Upper lobe of left lung (tissue), 6 donors: ENCODE measurements around the gene PDE8A. TPM values are rescaled to one million over a fixed set of nuclear protein-coding genes. Genes with fewer than 3 reads are reported as not detected.

Source experiments
- ATAC-seq, 2 donors: fragments of 200-7000 bp; cut with Tn5 transposase; one replicate each; pipeline ENCODE4 v1.9.1; 2022; ENCODE audit warnings: mild to moderate bottlenecking in 2 of 2, moderate library complexity in 2 of 2; ENCODE audit not compliant: low FRiP score in 2 of 2
- DNase-seq, 2 donors: peaks; one replicate each; pipeline ENCODE4 v3.0.0-alpha.2; 2019 to 2020
- H3K27ac ChIP-seq, 4 donors: fragments of 200-600 bp; sonication (generic); one replicate each; pipeline ENCODE4 v1.5.1; 2016 to 2019
- H3K27me3 ChIP-seq, 4 donors: fragments of 200-600 bp; sonication (generic); one replicate each; pipeline ENCODE4 v1.5.1; 2017 to 2019
- H3K36me3 ChIP-seq, 4 donors: fragments of 200-600 bp; sonication (generic); one replicate each; pipeline ENCODE4 v1.5.1; 2016 to 2019
- H3K4me1 ChIP-seq, 4 donors: fragments of 200-600 bp; sonication (generic); one replicate each; pipeline ENCODE4 v1.5.1; 2018 to 2019
- H3K4me3 ChIP-seq, 4 donors: fragments of 200-600 bp; sonication (generic); one replicate each; pipeline ENCODE4 v1.5.1; 2017 to 2019; ENCODE audit warnings: mild to moderate bottlenecking in 2 of 4, moderate library complexity in 1 of 4
- H3K9me3 ChIP-seq, 4 donors: fragments of 200-600 bp; sonication (generic); one replicate each; pipeline ENCODE4 v1.5.1; 2018 to 2019
- CTCF ChIP-seq, 6 experiments: fragments of 450-650 bp in 4 of 6; fragments of 200-600 bp in 2 of 6; sonication (generic) in 2 of 6; IDR thresholded peaks; one replicate each; pipeline ENCODE4 v1.5.1; 2016 to 2019; ENCODE audit warnings: antibody characterized with exemption in 6 of 6
- EP300 ChIP-seq, 4 donors: sonication (generic); formaldehyde crosslinking; IDR thresholded peaks; one replicate each; pipeline ENCODE4 v1.5.1; 2017; ENCODE audit warnings: antibody characterized with exemption in 4 of 4, control low read depth in 2 of 4
- POLR2A ChIP-seq, 4 donors: fragments of 450-650 bp; IDR thresholded peaks; one replicate each; pipeline ENCODE4 v1.5.1; 2016 to 2017; ENCODE audit warnings: antibody characterized with exemption in 4 of 4, mild to moderate bottlenecking in 2 of 4
- POLR2AphosphoS5 ChIP-seq, 2 donors: sonication (generic); formaldehyde crosslinking; IDR thresholded peaks; one replicate each; pipeline ENCODE4 v1.5.1; 2017; ENCODE audit warnings: antibody characterized with exemption in 2 of 2
- WGBS, 2 donors: methylation state at CpG; one replicate each; pipeline ENCODE4 v1.1.5; 2017 to 2018; 5-methylcytosine and 5-hydroxymethylcytosine counted together
- total RNA-seq, 6 donors: library from RNA; depleted of rRNA in 4 of 6; stranded (reverse); fragments of >200 nt in 4 of 6; gene quantifications; one replicate each; pipeline versions ENCODE4 v1.1.0 to v1.2.1, GENCODE V29; 2016 to 2021
- donor health status: DM: no; HTN: no; CAD: no; lungs with moderate emphysema.
- donor health status: DM: no; HTN: yes; CAD: no; lungs with severe emphysema.

PDE8A gene
- total RNA-seq, 6 donors from 2014 or later: 36.5 to 66.0 (median 48.4) TPM

GRCh38 chr15:85142312-85142711 lies 160.7 kb downstream of the PDE8A start:
- WGBS, 2 donors: 61% methylated on average over 2 of the region's 2 CpGs
- no peak overlapping the region for H3K27ac ChIP-seq
- ATAC-seq: no peak
- H3K27me3 ChIP-seq: no peaks in the 10 kb centered on the region
- H3K4me1 ChIP-seq: no peaks in the 10 kb centered on the region
- DNase-seq: no peak
- H3K4me3 ChIP-seq: no peak overlapping the region
- H3K9me3 ChIP-seq: no peaks in the 10 kb centered on the region
- no peak for TF ChIP-seq POLR2A (IDR thresholded peaks at IDR 0.05)
- TF ChIP-seq POLR2AphosphoS5 (IDR thresholded peaks at IDR 0.05): no peak
- no peak for TF ChIP-seq EP300 (IDR thresholded peaks at IDR 0.05)
- no peak for TF ChIP-seq CTCF (IDR thresholded peaks at IDR 0.05)
- peaks cover 7 to 26% (median 18%) of the 10 kb centered on the region in 4 donors for H3K36me3 ChIP-seq

- DNase-seq (no peak), ATAC-seq (no peak)
- no peaks in the 10 kb centered on the region for H3K9me3 ChIP-seq
- H3K36me3 ChIP-seq: no peaks in the 10 kb centered on the region
- H3K27me3 ChIP-seq: no peaks in the 10 kb centered on the region
- TF ChIP-seq EP300 (IDR thresholded peaks at IDR 0.05) (no peak), POLR2AphosphoS5 (IDR thresholded peaks at IDR 0.05) (no peak), CTCF (IDR thresholded peaks at IDR 0.05) (no peak), POLR2A (IDR thresholded peaks at IDR 0.05) (no peak)
- 80 to 87% methylated on average over 5 of the region's 5 CpGs for WGBS, 2 donors
- H3K4me1 ChIP-seq: no peaks in the 10 kb centered on the region
- no peak overlapping the region for H3K4me3 ChIP-seq
- no peak overlapping the region for H3K27ac ChIP-seq
Observed at GRCh38 chr15:85149465-85150129, 167.9 kb downstream of the PDE8A start.

GRCh38 chr15:85150130-85150480 lies 168.4 kb downstream of the PDE8A start:
- 84 to 90% methylated on average over 2 of the region's 2 CpGs for WGBS, 2 donors
- no peak overlapping the region for H3K27ac ChIP-seq
- no peak for DNase-seq
- no peaks in the 10 kb centered on the region for H3K4me1 ChIP-seq
- ATAC-seq: no peak
- H3K9me3 ChIP-seq: no peaks in the 10 kb centered on the region
- no peaks in the 10 kb centered on the region for H3K36me3 ChIP-seq
- TF ChIP-seq CTCF (IDR thresholded peaks at IDR 0.05) (no peak), POLR2A (IDR thresholded peaks at IDR 0.05) (no peak), EP300 (IDR thresholded peaks at IDR 0.05) (no peak), POLR2AphosphoS5 (IDR thresholded peaks at IDR 0.05) (no peak)
- no peak overlapping the region for H3K4me3 ChIP-seq
- no peaks in the 10 kb centered on the region for H3K27me3 ChIP-seq

GRCh38 chr15:85151145-85151544 lies 169.5 kb downstream of the PDE8A start:
- Histone ChIP-seq H3K9me3 (no peaks in the 10 kb centered on the region), H3K4me1 (no peaks in the 10 kb centered on the region), H3K4me3 (no peak overlapping the region), H3K36me3 (no peaks in the 10 kb centered on the region), H3K27ac (no peak overlapping the region), H3K27me3 (no peaks in the 10 kb centered on the region)
- no peak for TF ChIP-seq CTCF (IDR thresholded peaks at IDR 0.05)
- TF ChIP-seq EP300 (IDR thresholded peaks at IDR 0.05): no peak
- TF ChIP-seq POLR2AphosphoS5 (IDR thresholded peaks at IDR 0.05): no peak
- TF ChIP-seq POLR2A (IDR thresholded peaks at IDR 0.05): no peak
- no peak for ATAC-seq
- DNase-seq: no peak
- 80 to 91% methylated on average over 7 of the region's 7 CpGs for WGBS, 2 donors

- Histone ChIP-seq H3K36me3 (no peaks in the 10 kb centered on the region), H3K9me3 (no peaks in the 10 kb centered on the region), H3K4me3 (no peak overlapping the region), H3K27me3 (no peaks in the 10 kb centered on the region), H3K4me1 (no peaks in the 10 kb centered on the region), H3K27ac (no peak overlapping the region)
- ATAC-seq (no peak), DNase-seq (no peak)
- TF ChIP-seq CTCF (IDR thresholded peaks at IDR 0.05) (no peak), POLR2AphosphoS5 (IDR thresholded peaks at IDR 0.05) (no peak), POLR2A (IDR thresholded peaks at IDR 0.05) (no peak), EP300 (IDR thresholded peaks at IDR 0.05) (no peak)
- WGBS, 2 donors: 93 to 94% methylated on average over 3 of the region's 3 CpGs
Observed at GRCh38 chr15:85151861-85152260, 170.2 kb downstream of the PDE8A start.
